C4-2B (cell line): Measurements from ENCODE around the gene KDM4C.

ENCODE experiments used
- CTCF ChIP-seq: fragments of 450-650 bp; conservative IDR thresholded peaks from 2 replicates; pipeline ENCODE4 v1.5.1; 2017; ENCODE audit warnings: mild to moderate bottlenecking
- ZFX ChIP-seq: fragments of 450-650 bp; IDR thresholded peaks from 2 replicates; pipeline ENCODE4 v1.6.1; 2017

DNA sequence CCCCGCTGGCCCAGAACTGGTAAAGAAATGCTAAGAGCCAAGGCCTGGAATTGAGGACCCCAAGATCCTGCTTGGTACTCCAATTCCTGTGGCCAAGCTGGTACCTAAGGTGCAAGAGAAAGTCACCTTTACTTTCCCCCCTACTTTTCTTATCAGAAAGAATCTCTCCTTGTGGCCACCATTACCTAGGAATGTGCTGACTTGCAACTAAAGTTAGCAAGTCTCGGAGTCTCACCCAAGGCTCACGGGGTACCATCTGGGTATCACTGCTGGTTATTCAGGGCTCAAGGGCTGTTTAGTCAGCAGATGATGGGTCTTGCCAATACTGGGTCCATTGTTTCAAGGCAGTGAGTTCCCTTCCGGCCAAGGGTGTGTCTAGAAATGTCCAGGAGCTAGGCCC is 270.2 kb downstream of the KDM4C start:
- TF ChIP-seq CTCF (no peak), ZFX (no peak)
